Chondrocyte (in vitro differentiated cells): ENCODE data around the gene SULT1C3. TPM values are rescaled to one million over a fixed set of nuclear protein-coding genes. Genes with fewer than 3 reads are reported as not detected.

Experiments
- DNase-seq: peaks from one replicate; pipeline ENCODE4 v3.0.0; 2021; ENCODE audit warnings: mixed read lengths, low spot score
- H3K27ac Mint-ChIP-seq: one replicate; pipeline ENCODE4 v1.8.0; 2021; ENCODE audit warnings: mild to moderate bottlenecking, moderate library complexity, mixed read lengths; ENCODE audit not compliant: unreplicated experiment
- H3K27me3 Mint-ChIP-seq: 2 replicates; pipeline ENCODE4 v1.8.0; 2021; ENCODE audit warnings: low read depth, mixed read lengths
- H3K36me3 Mint-ChIP-seq: 2 replicates; pipeline ENCODE4 v1.8.0; 2021; ENCODE audit warnings: low read depth, mixed read lengths
- H3K4me1 Mint-ChIP-seq: 2 replicates; pipeline ENCODE4 v1.8.0; 2021; ENCODE audit warnings: low read depth, mild to moderate bottlenecking, mixed read lengths
- H3K4me3 Mint-ChIP-seq: one replicate; pipeline ENCODE4 v1.8.0; 2021; ENCODE audit warnings: mild to moderate bottlenecking, moderate library complexity, mixed read lengths; ENCODE audit not compliant: unreplicated experiment
- H3K9me3 Mint-ChIP-seq: 2 replicates; pipeline ENCODE4 v1.8.0; 2021; ENCODE audit warnings: low read depth, mixed read lengths
- CTCF ChIP-seq: fragments of 200-600 bp; sonication (generic); IDR thresholded peaks from 2 replicates; pipeline ENCODE4 v1.5.0; 2021; ENCODE audit warnings: antibody characterized with exemption, mild to moderate bottlenecking, moderate library complexity
- total RNA-seq: library from RNA; stranded (reverse); gene quantifications from 3 replicates; pipeline ENCODE4 v1.2.1, GENCODE V29; 2021

The SULT1C3 gene
- total RNA-seq, 1 donor from 2014 or later, result not detected

GRCh38 chr2:108257757-108258331 is 18.1 kb downstream of the SULT1C3 start:
- no peaks in the 10 kb centered on the region for H3K4me1 Mint-ChIP-seq
- H3K36me3 Mint-ChIP-seq, result no peaks in the 10 kb centered on the region
- H3K4me3 Mint-ChIP-seq, result no peak overlapping the region
- no peak overlapping the region for H3K27ac Mint-ChIP-seq
- peaks cover 18% of the 10 kb centered on the region for H3K27me3 Mint-ChIP-seq
- no peak for DNase-seq
- H3K9me3 Mint-ChIP-seq, result no peaks in the 10 kb centered on the region
- no peak for TF ChIP-seq CTCF

GRCh38 chr2:108260773-108261172 is 21.0 kb downstream of the SULT1C3 start:
- no peaks in the 10 kb centered on the region for H3K9me3 Mint-ChIP-seq
- H3K4me1 Mint-ChIP-seq, result no peaks in the 10 kb centered on the region
- no peak for TF ChIP-seq CTCF
- H3K36me3 Mint-ChIP-seq, result no peaks in the 10 kb centered on the region
- no peak for DNase-seq
- no peak overlapping the region for H3K27ac Mint-ChIP-seq
- no peak overlapping the region for H3K4me3 Mint-ChIP-seq
- H3K27me3 Mint-ChIP-seq, result peaks cover 11% of the 10 kb centered on the region

GRCh38 chr2:108262036-108262435 is 22.3 kb downstream of the SULT1C3 start:
- no peak for DNase-seq
- H3K4me3 Mint-ChIP-seq, result no peak overlapping the region
- no peak for TF ChIP-seq CTCF
- H3K27ac Mint-ChIP-seq, result no peak overlapping the region
- H3K9me3 Mint-ChIP-seq, result no peaks in the 10 kb centered on the region
- peaks cover 11% of the 10 kb centered on the region for H3K27me3 Mint-ChIP-seq
- peaks cover 4% of the 10 kb centered on the region for H3K4me1 Mint-ChIP-seq
- H3K36me3 Mint-ChIP-seq, result no peaks in the 10 kb centered on the region

- no peak for DNase-seq
- Mint-ChIP-seq H3K4me1 (peaks cover 18% of the 10 kb centered on the region), H3K9me3 (no peaks in the 10 kb centered on the region), H3K4me3 (no peak overlapping the region), H3K27me3 (peaks cover 11% of the 10 kb centered on the region), H3K36me3 (no peaks in the 10 kb centered on the region), H3K27ac (no peak overlapping the region)
- TF ChIP-seq CTCF, result no peak
Measured at GRCh38 chr2:108263401-108263800, 23.6 kb downstream of the SULT1C3 start.

- Mint-ChIP-seq H3K27ac (no peak overlapping the region), H3K4me1 (peaks cover 20% of the 10 kb centered on the region)
Measured at GRCh38 chr2:108266218-108266617, 26.4 kb downstream of the SULT1C3 start.

More at GRCh38 chr2:108266218-108266617, 26.4 kb downstream of the SULT1C3 start:
- Mint-ChIP-seq H3K9me3 (no peaks in the 10 kb centered on the region), H3K27me3 (peaks cover 3% of the 10 kb centered on the region), H3K4me3 (no peak overlapping the region), H3K36me3 (no peaks in the 10 kb centered on the region)
- no peak for TF ChIP-seq CTCF
- DNase-seq, result no peak
